HepG2 (cell line): Measurements from ENCODE around the gene DHX8. TPM values are rescaled to one million over a fixed set of nuclear protein-coding genes. Genes with fewer than 3 reads are reported as not detected.

ENCODE experiments used
- AGO1 ChIP-seq: fragments of 200-400 bp; formaldehyde crosslinking; IDR thresholded peaks from 2 replicates; pipeline ENCODE4 v1.6.1; 2017; ENCODE audit warnings: mild to moderate bottlenecking, low read depth, low read length, moderate library complexity; ENCODE audit not compliant: poor library complexity, severe bottlenecking
- GLMP ChIP-seq: sonication (generic); formaldehyde crosslinking; IDR thresholded peaks from 2 replicates; pipeline ENCODE4 v1.9.0; 2021; ENCODE audit warnings: missing genetic modification reagents, mild to moderate bottlenecking, borderline replicate concordance
- JUND ChIP-seq: sonication (generic); formaldehyde crosslinking; IDR thresholded peaks from 2 replicates; pipeline ENCODE4 v1.8.0; 2022; ENCODE audit warnings: mild to moderate bottlenecking, missing genetic modification reagents
- MEIS2 ChIP-seq: sonication (generic); formaldehyde crosslinking; IDR thresholded peaks from 2 replicates; pipeline ENCODE4 v1.9.0; 2021; ENCODE audit warnings: mild to moderate bottlenecking, missing genetic modification reagents
- MYPOP ChIP-seq: sonication (generic); formaldehyde crosslinking; IDR thresholded peaks from 2 replicates; pipeline ENCODE4 v1.8.1; 2023; ENCODE audit warnings: mild to moderate bottlenecking, moderate library complexity, missing genetic modification reagents
- NFKB2 ChIP-seq: sonication (generic); formaldehyde crosslinking; IDR thresholded peaks from 2 replicates; pipeline ENCODE4 v1.4.0; 2020; ENCODE audit warnings: missing genetic modification reagents, borderline replicate concordance
- NFKBIZ ChIP-seq: IDR thresholded peaks from 2 replicates; pipeline ENCODE4 v1.6.1; 2018; ENCODE audit warnings: missing genetic modification reagents, missing compliant biosample characterization
- SIN3A ChIP-seq: IDR thresholded peaks from 2 replicates; pipeline ENCODE4 v1.6.1; 2011; ENCODE audit warnings: low read depth, mild to moderate bottlenecking, control low read depth, low read length, borderline replicate concordance
- SYNCRIP ChIP-seq: fragments of 200-400 bp; formaldehyde crosslinking; IDR thresholded peaks from 2 replicates; pipeline ENCODE4 v1.6.1; 2018; ENCODE audit warnings: mild to moderate bottlenecking, low read depth, low read length; ENCODE audit not compliant: insufficient read depth
- THAP11 ChIP-seq: IDR thresholded peaks from 2 replicates; pipeline ENCODE4 v1.6.1; 2016; ENCODE audit warnings: missing biosample characterization, missing genetic modification reagents
- ZBTB21 ChIP-seq: sonication (generic); formaldehyde crosslinking; IDR thresholded peaks from 2 replicates; pipeline ENCODE4 v1.4.0; 2020; ENCODE audit warnings: missing genetic modification reagents
- ZBTB37 ChIP-seq: sonication (generic); formaldehyde crosslinking; IDR thresholded peaks from 2 replicates; pipeline ENCODE4 v1.4.0; 2020; ENCODE audit warnings: mild to moderate bottlenecking, missing genetic modification reagents
- ZC3H13 ChIP-seq: sonication (generic); formaldehyde crosslinking; IDR thresholded peaks from 2 replicates; pipeline ENCODE4 v1.8.1; 2023; ENCODE audit warnings: mild to moderate bottlenecking, missing genetic modification reagents, moderate library complexity
- ZFP36 ChIP-seq: fragments of 150-350 bp; IDR thresholded peaks from 2 replicates; pipeline ENCODE4 v1.6.1; 2018; ENCODE audit warnings: borderline replicate concordance, low read length, low read depth; ENCODE audit not compliant: partially characterized antibody
- ZMYM3 ChIP-seq: sonication (generic); formaldehyde crosslinking; IDR thresholded peaks from 2 replicates; pipeline ENCODE4 v1.5.1; 2020; ENCODE audit warnings: mild to moderate bottlenecking, missing genetic modification reagents
- ZNF160 ChIP-seq: sonication (generic); formaldehyde crosslinking; IDR thresholded peaks from 2 replicates; pipeline ENCODE4 v1.8.0; 2022; ENCODE audit warnings: mild to moderate bottlenecking, inconsistent platforms, missing genetic modification reagents
- ZNF350 ChIP-seq: sonication (generic); formaldehyde crosslinking; IDR thresholded peaks from 2 replicates; pipeline ENCODE4 v1.4.0; 2020; ENCODE audit warnings: mild to moderate bottlenecking, low read depth, missing genetic modification reagents, borderline replicate concordance
- ZNF354B ChIP-seq: sonication (generic); formaldehyde crosslinking; IDR thresholded peaks from 2 replicates; pipeline ENCODE4 v1.8.0; 2022; ENCODE audit warnings: mild to moderate bottlenecking, missing genetic modification reagents
- ZNF83 ChIP-seq: sonication (generic); formaldehyde crosslinking; IDR thresholded peaks from 2 replicates; pipeline ENCODE4 v1.4.0; 2020; ENCODE audit warnings: missing genetic modification reagents, mild to moderate bottlenecking, borderline replicate concordance
- polyA plus RNA-seq, 8 experiments: library from polyadenylated mRNA; depleted of rRNA in 3 of 8; stranded (reverse) in 7 of 8; unstranded in 1 of 8; fragments of >200 nt; fragmentation: Illumina TruSeq in 4 of 8; extraction: Trizol in 4 of 8; gene quantifications; 2 replicates each; pipeline versions ENCODE4 v1.2.1 to v1.2.3, GENCODE V29; 2011 to 2016; ENCODE audit warnings: low read depth in 4 of 8, missing spikeins in 1 of 8, mixed read lengths in 1 of 8; ENCODE audit not compliant: insufficient read depth in 1 of 8
- total RNA-seq, 5 experiments: library from RNA; depleted of rRNA; stranded (reverse); fragments of >200 nt; fragmentation: Illumina TruSeq; extraction: Trizol; gene quantifications; 2 replicates each; pipeline ENCODE4 v1.2.3, GENCODE V29; 2016; ENCODE audit warnings: low read depth in 1 of 5
- TF ChIP-seq, protein P1 (sequence below): conservative IDR thresholded peaks from 2 replicates; pipeline ENCODE4 v1.6.1; 2018; ENCODE audit warnings: missing genetic modification reagents
- TF ChIP-seq, protein P2 (sequence below): sonication (generic); formaldehyde crosslinking; IDR thresholded peaks from 2 replicates; pipeline ENCODE4 v1.5.1; 2020; ENCODE audit warnings: missing genetic modification reagents, mild to moderate bottlenecking, borderline replicate concordance

Gene DHX8
- total and polyA plus RNA-seq, 2 of the 13 experiments (the other 11 are each of a cell fraction or from before 2014, with no cell fraction given) = 24.8 to 48.9 TPM

DNA sequence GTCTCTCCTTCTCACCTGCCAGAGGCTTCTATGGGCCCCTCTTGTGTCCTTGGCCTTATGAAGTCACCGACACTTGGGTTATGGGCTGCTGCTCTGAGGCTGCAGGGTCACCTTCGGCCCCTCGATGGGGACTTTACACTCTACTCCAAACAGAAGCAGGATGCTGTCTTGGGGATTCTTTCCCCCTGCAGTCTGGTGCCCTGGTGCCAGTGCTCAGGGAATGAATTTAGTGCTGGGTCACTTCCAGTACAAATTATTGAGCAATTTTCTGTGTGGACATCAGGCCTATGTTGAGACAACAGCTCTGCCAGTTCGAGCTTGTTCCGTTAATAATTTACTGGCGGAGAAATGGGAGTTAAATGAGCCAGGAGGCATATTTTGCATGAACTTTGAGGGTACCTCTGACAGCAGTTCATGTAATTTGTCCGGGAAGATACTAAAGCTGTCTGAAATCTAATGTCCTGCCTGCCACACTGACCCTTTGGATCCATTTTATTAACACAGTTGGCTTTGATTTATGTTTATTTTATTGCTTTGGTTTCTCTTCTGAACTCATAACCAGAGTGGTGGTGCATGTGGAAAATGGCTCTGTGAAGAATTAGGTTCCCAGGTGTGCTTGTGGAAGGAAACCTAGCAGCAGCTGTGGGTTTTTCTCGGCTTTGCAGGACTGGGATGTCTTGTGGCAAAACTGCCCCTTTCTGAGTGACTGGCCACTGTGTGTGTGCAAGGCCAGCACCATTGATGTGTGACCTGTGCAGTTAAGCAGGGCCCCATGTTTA lies 34.1 kb upstream of the DHX8 start (continued):
- TF ChIP-seq, protein P1, sequence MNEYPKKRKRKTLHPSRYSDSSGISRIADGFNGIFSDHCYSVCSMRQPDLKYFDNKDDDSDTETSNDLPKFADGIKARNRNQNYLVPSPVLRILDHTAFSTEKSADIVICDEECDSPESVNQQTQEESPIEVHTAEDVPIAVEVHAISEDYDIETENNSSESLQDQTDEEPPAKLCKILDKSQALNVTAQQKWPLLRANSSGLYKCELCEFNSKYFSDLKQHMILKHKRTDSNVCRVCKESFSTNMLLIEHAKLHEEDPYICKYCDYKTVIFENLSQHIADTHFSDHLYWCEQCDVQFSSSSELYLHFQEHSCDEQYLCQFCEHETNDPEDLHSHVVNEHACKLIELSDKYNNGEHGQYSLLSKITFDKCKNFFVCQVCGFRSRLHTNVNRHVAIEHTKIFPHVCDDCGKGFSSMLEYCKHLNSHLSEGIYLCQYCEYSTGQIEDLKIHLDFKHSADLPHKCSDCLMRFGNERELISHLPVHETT = no peak
- TF ChIP-seq MEIS2 (peak; percentile 69; the same call in 1 of the 2 replicates), ZNF160 (CRISPR knock-in tag) (no peak), ZFP36 (no peak), AGO1 (no peak), NFKB2 (0 out of 2 replicates have a peak, but pooled peaks have one; percentile 33), ZC3H13 (0 out of 2 replicates have a peak, but pooled peaks have one; percentile 56), SIN3A (no peak), ZMYM3 (CRISPR knock-in tag) (peak; percentile 71; the same call in 1 of the 2 replicates), NFKBIZ (CRISPR knock-in tag) (peak; percentile 75; the same call in 1 of the 2 replicates), ZNF350 (peak; percentile 96), ZNF354B (CRISPR knock-in tag) (no peak), SYNCRIP (no peak), GLMP (CRISPR knock-in tag) (no peak), ZBTB21 (no peak), MYPOP (CRISPR knock-in tag) (peak; percentile 86; the same call in 1 of the 2 replicates), ZNF83 (no peak), THAP11 (CRISPR knock-in tag) (peak; percentile 82), JUND (CRISPR knock-in tag) (0 out of 2 replicates have a peak, but pooled peaks have one; percentile 64), ZBTB37 (0 out of 2 replicates have a peak, but pooled peaks have one; percentile 45)
- TF ChIP-seq, protein P2, sequence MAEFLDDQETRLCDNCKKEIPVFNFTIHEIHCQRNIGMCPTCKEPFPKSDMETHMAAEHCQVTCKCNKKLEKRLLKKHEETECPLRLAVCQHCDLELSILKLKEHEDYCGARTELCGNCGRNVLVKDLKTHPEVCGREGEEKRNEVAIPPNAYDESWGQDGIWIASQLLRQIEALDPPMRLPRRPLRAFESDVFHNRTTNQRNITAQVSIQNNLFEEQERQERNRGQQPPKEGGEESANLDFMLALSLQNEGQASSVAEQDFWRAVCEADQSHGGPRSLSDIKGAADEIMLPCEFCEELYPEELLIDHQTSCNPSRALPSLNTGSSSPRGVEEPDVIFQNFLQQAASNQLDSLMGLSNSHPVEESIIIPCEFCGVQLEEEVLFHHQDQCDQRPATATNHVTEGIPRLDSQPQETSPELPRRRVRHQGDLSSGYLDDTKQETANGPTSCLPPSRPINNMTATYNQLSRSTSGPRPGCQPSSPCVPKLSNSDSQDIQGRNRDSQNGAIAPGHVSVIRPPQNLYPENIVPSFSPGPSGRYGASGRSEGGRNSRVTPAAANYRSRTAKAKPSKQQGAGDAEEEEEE (CRISPR knock-in tag) = no peak
